Panc1 (cell line): ENCODE measurements around the gene REV3L. TPM values are rescaled to one million over a fixed set of nuclear protein-coding genes. Genes with fewer than 3 reads are reported as not detected.

Experiments used
- ATAC-seq: fragments of 200-7000 bp; cut with Tn5 transposase; 2 replicates; pipeline ENCODE4 v1.9.1; 2020; ENCODE audit warnings: mild to moderate bottlenecking, moderate library complexity
- BruUV-seq: library from RNA; stranded (reverse); fragments of 400-500 nt; replicated peaks from 2 replicates; lab custom pipeline; 2021; lab: Mats Ljungman, UMichigan
- CTCF ChIA-PET: fragments of 300-600 bp; sonication (Branson Sonifier 250); formaldehyde crosslinking; loops from one replicate; lab custom pipeline; 2022; ENCODE audit warnings: antibody characterized with exemption; lab: Charles Lee
- POLR2A ChIA-PET: fragments of 300-600 bp; sonication (Branson Sonifier 250); formaldehyde crosslinking; loops from one replicate; lab custom pipeline; 2022; ENCODE audit warnings: antibody characterized with exemption; lab: Charles Lee
- DNase-seq: peaks from one replicate; pipeline ENCODE4 v3.0.0-alpha.2; 2010; ENCODE audit warnings: low read depth, low spot score
- H3K27ac ChIP-seq: 2 replicates; pipeline ENCODE4 v1.5.1; 2011; ENCODE audit warnings: mild to moderate bottlenecking, low read length, inconsistent platforms
- H3K27me3 ChIP-seq: fragments of 200-500 bp; sonication (Bioruptor generic); 2 replicates; pipeline ENCODE4 v1.6.0; 2014; ENCODE audit warnings: low read length, inconsistent platforms; ENCODE audit not compliant: control insufficient read depth, insufficient read depth
- H3K36me3 ChIP-seq: fragments of 200-500 bp; sonication (Bioruptor generic); 2 replicates; pipeline ENCODE4 v1.5.1; 2014; ENCODE audit warnings: inconsistent platforms, mild to moderate bottlenecking, low read length, moderate library complexity; ENCODE audit not compliant: control insufficient read depth, insufficient read depth
- H3K4me1 ChIP-seq: 2 replicates; pipeline ENCODE4 v1.5.1; 2011; ENCODE audit warnings: inconsistent platforms, mild to moderate bottlenecking, low read length, moderate library complexity; ENCODE audit not compliant: control insufficient read depth, insufficient read depth
- H3K4me3 ChIP-seq, 2 experiments: 2 replicates each; pipeline ENCODE4 v1.5.1; 2011 to 2012; ENCODE audit warnings: low read depth in 2 of 2, low read length in 2 of 2, mild to moderate bottlenecking in 2 of 2, inconsistent platforms in 1 of 2, moderate library complexity in 1 of 2
- H3K9me3 ChIP-seq: fragments of 200-500 bp; sonication (Bioruptor generic); 2 replicates; pipeline ENCODE4 v1.5.1; 2014; ENCODE audit warnings: low read depth, mild to moderate bottlenecking, inconsistent platforms, low read length, moderate library complexity; ENCODE audit not compliant: control insufficient read depth, insufficient read depth
- CTCF ChIP-seq: fragments of 450-650 bp; IDR thresholded peaks from 2 replicates; pipeline ENCODE4 v1.5.1; 2017; ENCODE audit warnings: mild to moderate bottlenecking
- POLR2AphosphoS5 ChIP-seq: IDR thresholded peaks from 2 replicates; pipeline ENCODE4 v1.6.1; 2012; ENCODE audit warnings: mild to moderate bottlenecking, low read depth, low read length, moderate library complexity
- REST ChIP-seq, 2 experiments: IDR thresholded peaks; 2 replicates each; pipeline ENCODE4 v1.6.1; 2011 to 2012; ENCODE audit warnings: low read depth in 2 of 2, control low read depth in 1 of 2, low read length in 1 of 2, mild to moderate bottlenecking in 1 of 2, moderate library complexity in 1 of 2; ENCODE audit not compliant: insufficient read depth in 1 of 2
- SIN3A ChIP-seq: IDR thresholded peaks from 2 replicates; pipeline ENCODE4 v1.6.1; 2012; ENCODE audit warnings: low read depth, mild to moderate bottlenecking, low read length, moderate library complexity, borderline replicate concordance; ENCODE audit not compliant: insufficient read depth
- TCF7L2 ChIP-seq: IDR thresholded peaks from 2 replicates; pipeline ENCODE4 v1.6.1; 2011; ENCODE audit warnings: mild to moderate bottlenecking, low read depth, low read length, inconsistent platforms
- in situ Hi-C: cut with HindIII; loops from 2 replicates; pipeline ENCODE4 v1.10.0; 2016; ENCODE audit warnings: low sequenced_read_pairs, low pct_unique_long_range_greater_than_20kb
- intact Hi-C: fragments of 100-400 bp; cut with micrococcal nuclease; formaldehyde crosslinking; loops from one replicate; pipeline ENCODE4 v1.10.0; 2022; ENCODE audit not compliant: unreplicated experiment
- total RNA-seq: library from RNA; stranded (reverse); gene quantifications from one replicate; pipeline ENCODE4 v1.2.1, GENCODE V29; 2021; ENCODE audit not compliant: unreplicated experiment

The REV3L gene
- total RNA-seq, 1 experiment from 2014 or later, result 44.8 TPM

DNA sequence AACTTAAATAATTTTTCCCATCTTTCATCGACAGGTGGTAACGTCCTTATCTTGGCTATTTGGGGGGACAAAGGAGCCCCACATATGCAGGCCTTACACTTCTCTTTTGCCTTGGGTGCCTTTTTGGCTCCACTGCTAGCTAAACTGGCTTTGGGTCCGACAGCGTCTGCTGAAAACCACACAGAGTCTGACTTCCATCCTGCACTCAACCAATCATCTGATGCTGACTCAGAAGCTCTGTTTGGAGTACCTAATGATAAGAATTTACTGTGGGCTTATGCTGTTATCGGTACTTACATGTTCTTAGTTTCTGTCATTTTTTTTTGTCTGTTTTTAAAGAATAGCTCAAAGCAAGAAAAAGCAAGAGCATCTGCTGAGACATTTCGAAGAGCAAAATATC lies 217.2 kb downstream of the REV3L start:
- no peak for ATAC-seq
- TF ChIP-seq TCF7L2 (no peak), REST (IDR thresholded peaks at IDR 0.05; ENCODE audit: insufficient read depth in 1 of 2, low read depth in 2 of 2, low read length in 1 of 2) (no peak), CTCF (no peak), SIN3A (no peak), POLR2AphosphoS5 (no peak)
- BruUV-seq, result no TSS peak
- no peak overlapping the region for H3K27ac ChIP-seq
- H3K4me3 ChIP-seq, result no peak overlapping the region
- H3K27me3 ChIP-seq, result no peaks in the 10 kb centered on the region
- DNase-seq, result no peak
- H3K4me1 ChIP-seq, result peaks cover 11% of the 10 kb centered on the region
- intact Hi-C loops (no loop called here), in situ Hi-C loops (no loop called here)
- CTCF ChIA-PET, result no interaction called here
- H3K9me3 ChIP-seq, result no peaks in the 10 kb centered on the region
- H3K36me3 ChIP-seq, result peaks cover 16% of the 10 kb centered on the region
- POLR2A ChIA-PET, result no interaction called here

GRCh38 chr6:111263837-111264236 lies 219.2 kb downstream of the REV3L start:
- Histone ChIP-seq H3K27me3 (no peaks in the 10 kb centered on the region), H3K27ac (no peak overlapping the region), H3K4me3 (no peak overlapping the region), H3K9me3 (no peaks in the 10 kb centered on the region), H3K4me1 (peaks cover 18% of the 10 kb centered on the region), H3K36me3 (peaks cover 16% of the 10 kb centered on the region)
- intact Hi-C loops, result no loop called here
- no TSS peak for BruUV-seq
- in situ Hi-C loops, result no loop called here
- ATAC-seq, result no peak
- TF ChIP-seq CTCF (no peak), REST (IDR thresholded peaks at IDR 0.05; ENCODE audit: insufficient read depth in 1 of 2, low read depth in 2 of 2, low read length in 1 of 2) (no peak), TCF7L2 (no peak), SIN3A (no peak), POLR2AphosphoS5 (no peak)
- ChIA-PET CTCF (no interaction called here), POLR2A (interaction anchor here (0.6 kb wide), 1 partner anchor 7 kb away, joined by 19 read pairs; no protein-coding TSS in a partner anchor)
- no peak for DNase-seq
